Measurements from ENCODE around the gene ETV1. TPM values are rescaled to one million over a fixed set of nuclear protein-coding genes. Genes with fewer than 3 reads are reported as not detected.

The ETV1 gene
- total RNA-seq, 1 experiment from 2014 or later = 68.5 TPM

GRCh38 chr7:13986208-13986607 lies 3.3 kb downstream of the ETV1 start:
- Histone ChIP-seq H2BK12ac (ENCODE audit: insufficient read length, low read depth, low read length) (no peak overlapping the region), H3K79me2 (ENCODE audit: insufficient read depth, low read length) (no peaks in the 10 kb centered on the region; the same call in 1 of the 2 replicates), H4K8ac (replicated peaks; ENCODE audit: insufficient read length, low read depth, low read length) (no peak overlapping the region), H3K23me2 (ENCODE audit: insufficient read length, low read depth, low read length, poor library complexity, severe bottlenecking) (peaks cover 19% of the 10 kb centered on the region), H2AK5ac (ENCODE audit: insufficient read length, low read length) (no peak overlapping the region), H2BK15ac (ENCODE audit: low read depth, low read length) (no peak overlapping the region), H3K9ac (ENCODE audit: extremely low read depth, insufficient read length, low read length) (no peak overlapping the region), H4K91ac (ENCODE audit: insufficient read length, low read depth, low read length) (no peak overlapping the region), H3K4me2 (ENCODE audit: insufficient read depth, insufficient read length, low read length) (peak overlapping the region; percentile 23), H3K27me3 (ENCODE audit: insufficient read depth, low read length) (no peaks in the 10 kb centered on the region), H3K9me3 (ENCODE audit: control insufficient read depth, low read depth, low read length) (no peaks in the 10 kb centered on the region), H3K79me1 (ENCODE audit: insufficient read depth, low read depth, low read length, poor library complexity, severe bottlenecking) (no peaks in the 10 kb centered on the region), H4K5ac (ENCODE audit: insufficient read length, low read depth, low read length) (no peak overlapping the region), H3K14ac (ENCODE audit: insufficient read depth, low read length) (no peak overlapping the region), H2BK20ac (ENCODE audit: low read depth, low read length, poor library complexity, severe bottlenecking) (no peak overlapping the region), H3K4me1 (ENCODE audit: insufficient read depth, low read length) (peaks cover under 1% of the 10 kb centered on the region), H3K4ac (ENCODE audit: low read depth, low read length) (no peak overlapping the region), H3T11ph (ENCODE audit: low read length) (no peak overlapping the region), H4K20me1 (ENCODE audit: control insufficient read depth, insufficient read depth, insufficient read length) (no peaks in the 10 kb centered on the region), H3K23ac (ENCODE audit: insufficient read length, low read depth, low read length) (no peak overlapping the region), H2BK120ac (ENCODE audit: low read depth, low read length, poor library complexity, severe bottlenecking) (no peak overlapping the region), H2BK5ac (ENCODE audit: insufficient read length, low read length) (no peak overlapping the region), H3K56ac (ENCODE audit: insufficient read length, low read depth, low read length) (no peak overlapping the region), H2AFZ (ENCODE audit: low read length) (no peak overlapping the region), H3K18ac (ENCODE audit: insufficient read length, low read depth, low read length) (no peak overlapping the region), H3K27ac (ENCODE audit: insufficient read length, low read depth, low read length) (no peak overlapping the region)
- WGBS (ENCODE audit: extremely low coverage, insufficient read length, low lambda C conversion rate) = no CpG with 5 or more reads among the region's 2 CpGs
- Mint-ChIP-seq H3K9me3 (no peaks in the 10 kb centered on the region), H3K36me3 (ENCODE audit: insufficient read depth in 1 of 3, low read depth in 3 of 3) (peaks cover 0 to 8% (median 3%) of the 10 kb centered on the region in 3 experiments; a peak in 4 of 7 replicates), H3K27me3 (ENCODE audit: low read depth) (no peaks in the 10 kb centered on the region), H3K4me3 (no peak overlapping the region; a peak in 2 of 5 replicates), H3K27ac (peak overlapping the region; percentile 88 to 98 (median 96)), H3K4me1 (peaks cover 50 to 55% of the 10 kb centered on the region in 2 experiments)
- TF ChIP-seq, protein P1, sequence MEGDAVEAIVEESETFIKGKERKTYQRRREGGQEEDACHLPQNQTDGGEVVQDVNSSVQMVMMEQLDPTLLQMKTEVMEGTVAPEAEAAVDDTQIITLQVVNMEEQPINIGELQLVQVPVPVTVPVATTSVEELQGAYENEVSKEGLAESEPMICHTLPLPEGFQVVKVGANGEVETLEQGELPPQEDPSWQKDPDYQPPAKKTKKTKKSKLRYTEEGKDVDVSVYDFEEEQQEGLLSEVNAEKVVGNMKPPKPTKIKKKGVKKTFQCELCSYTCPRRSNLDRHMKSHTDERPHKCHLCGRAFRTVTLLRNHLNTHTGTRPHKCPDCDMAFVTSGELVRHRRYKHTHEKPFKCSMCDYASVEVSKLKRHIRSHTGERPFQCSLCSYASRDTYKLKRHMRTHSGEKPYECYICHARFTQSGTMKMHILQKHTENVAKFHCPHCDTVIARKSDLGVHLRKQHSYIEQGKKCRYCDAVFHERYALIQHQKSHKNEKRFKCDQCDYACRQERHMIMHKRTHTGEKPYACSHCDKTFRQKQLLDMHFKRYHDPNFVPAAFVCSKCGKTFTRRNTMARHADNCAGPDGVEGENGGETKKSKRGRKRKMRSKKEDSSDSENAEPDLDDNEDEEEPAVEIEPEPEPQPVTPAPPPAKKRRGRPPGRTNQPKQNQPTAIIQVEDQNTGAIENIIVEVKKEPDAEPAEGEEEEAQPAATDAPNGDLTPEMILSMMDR (conservative IDR thresholded peaks at IDR 0.05) = no peak
- no peak for DNase-seq
